Endothelial cell of umbilical vein (primary cell): ENCODE results near the gene CENPL. TPM values are rescaled to one million over a fixed set of nuclear protein-coding genes. Genes with fewer than 3 reads are reported as not detected.
"Not testable (repeated sequence)": the region's sequence is repeated elsewhere in the genome, so short reads cannot be mapped to it uniquely, and the experiment has no call there.

Experiments used
- BruUV-seq: library from RNA; stranded (reverse); fragments of 400-500 nt; replicated peaks from 2 replicates; lab custom pipeline; 2021; lab: Mats Ljungman, UMichigan
- CTCF ChIA-PET: fragments of 300-600, 350-600 bp; sonication (Branson Sonifier 250); formaldehyde crosslinking; loops from one replicate; lab custom pipeline; 2021; ENCODE audit warnings: antibody characterized with exemption, inconsistent platforms; lab: Charles Lee
- POLR2A ChIA-PET: fragments of 300-600, 350-600 bp; sonication (Branson Sonifier 250); formaldehyde crosslinking; loops from one replicate; lab custom pipeline; 2021; ENCODE audit warnings: antibody characterized with exemption, inconsistent platforms; lab: Charles Lee
- DNase-seq: peaks from one replicate; pipeline ENCODE4 v3.0.0-alpha.2; 2011; ENCODE audit warnings: low read depth, low spot score
- FAIRE-seq: peaks from 2 replicates; lab custom pipeline; 2011; peaks lifted over from hg19 to GRCh38; lab: Jason Lieb, UNC
- H2AFZ ChIP-seq: 2 replicates; pipeline ENCODE4 v1.6.0; 2012; ENCODE audit warnings: low read depth, low read length, control low read depth, inconsistent platforms
- H3K27ac ChIP-seq: 2 replicates; pipeline ENCODE4 v1.5.1; 2011; ENCODE audit warnings: low read depth, mild to moderate bottlenecking, control low read depth, low read length, moderate library complexity; ENCODE audit not compliant: insufficient read depth
- H3K27me3 ChIP-seq, 2 experiments: 2 replicates each; pipeline versions ENCODE4 v1.6.0 to v1.6.1; 2011; ENCODE audit warnings: low read length in 2 of 2, mixed read lengths in 1 of 2; ENCODE audit not compliant: control insufficient read depth in 2 of 2, insufficient read depth in 2 of 2
- H3K36me3 ChIP-seq, 2 experiments: 2 replicates in 1 of 2; 3 replicates in 1 of 2; pipeline ENCODE4 v1.5.1; 2011; ENCODE audit warnings: low read length in 2 of 2, mild to moderate bottlenecking in 1 of 2, moderate library complexity in 1 of 2; ENCODE audit not compliant: control insufficient read depth in 2 of 2, insufficient read depth in 2 of 2; ENCODE audit errors: extremely low read depth in 1 of 2
- H3K4me1 ChIP-seq: 3 replicates; pipeline ENCODE4 v1.5.1; 2011; ENCODE audit warnings: mild to moderate bottlenecking, low read length; ENCODE audit not compliant: control insufficient read depth, insufficient read depth; ENCODE audit errors: extremely low read depth
- H3K4me2 ChIP-seq: 2 replicates; pipeline ENCODE4 v1.6.1; 2011; ENCODE audit warnings: low read length, control low read depth, mixed read lengths; ENCODE audit not compliant: insufficient read depth
- H3K4me3 ChIP-seq, 3 experiments: fragments of 200-600 bp in 1 of 3; sonication (generic), shearing (Covaris generic) in 1 of 3; replicated peaks in 1 of 3; 2 replicates each; pipeline ENCODE4 v1.5.1; 2011 to 2016; ENCODE audit warnings: control low read depth in 3 of 3, low read length in 3 of 3, mild to moderate bottlenecking in 2 of 3, inconsistent platforms in 1 of 3, low read depth in 1 of 3, moderate library complexity in 1 of 3; ENCODE audit not compliant: insufficient read depth in 1 of 3
- H3K79me2 ChIP-seq: 2 replicates; pipeline ENCODE4 v1.6.0; 2012; ENCODE audit warnings: low read length, inconsistent platforms; ENCODE audit not compliant: control insufficient read depth, insufficient read depth
- H3K9ac ChIP-seq: replicated peaks from 2 replicates; pipeline ENCODE3; 2011; ENCODE audit warnings: low read length, control low read depth; ENCODE audit not compliant: insufficient read depth; ENCODE audit errors: extremely low read depth
- H3K9me1 ChIP-seq: replicated peaks from 3 replicates; pipeline ENCODE4 v1.6.0; 2011; ENCODE audit warnings: mild to moderate bottlenecking, low read length; ENCODE audit not compliant: control insufficient read depth, insufficient read depth; ENCODE audit errors: extremely low read depth
- H3K9me3 ChIP-seq: replicated peaks from 2 replicates; pipeline ENCODE4 v1.5.1; 2012; ENCODE audit warnings: low read length, inconsistent platforms; ENCODE audit not compliant: control insufficient read depth, insufficient read depth
- H4K20me1 ChIP-seq: replicated peaks from 2 replicates; pipeline ENCODE3; 2011; ENCODE audit warnings: mild to moderate bottlenecking, low read length; ENCODE audit not compliant: control insufficient read depth, insufficient read depth; ENCODE audit errors: extremely low read depth
- EZH2 ChIP-seq: IDR thresholded peaks from 2 replicates; pipeline ENCODE4 v1.6.1; 2012; ENCODE audit warnings: borderline replicate concordance, low read depth, mild to moderate bottlenecking, moderate library complexity, low read length, inconsistent platforms; ENCODE audit not compliant: severe bottlenecking
- FOS ChIP-seq: IDR thresholded peaks from 2 replicates; pipeline ENCODE4 v1.6.1; 2011; ENCODE audit warnings: mild to moderate bottlenecking, low read length, moderate library complexity, borderline replicate concordance; ENCODE audit not compliant: insufficient read depth
- GATA2 ChIP-seq: IDR thresholded peaks from 2 replicates; pipeline ENCODE4 v1.7.0; 2011; ENCODE audit warnings: low read depth, mild to moderate bottlenecking, moderate library complexity, mixed read lengths, low read length; ENCODE audit not compliant: insufficient read length, insufficient read depth
- POLR2AphosphoS5 ChIP-seq: IDR thresholded peaks from 2 replicates; pipeline ENCODE4 v1.6.1; 2012; ENCODE audit warnings: low read depth, mild to moderate bottlenecking, control low read depth, low read length, moderate library complexity; ENCODE audit not compliant: insufficient read depth
- dilution Hi-C: fragments of 300-500 bp; cut with MboI; formaldehyde crosslinking; loops from one replicate; pipeline ENCODE4 v1.15.0; 2019; ENCODE audit warnings: low sequenced_read_pairs; ENCODE audit not compliant: extremely low pct_ligation_motif_present
- intact Hi-C: fragments of 100-400 bp; cut with micrococcal nuclease; formaldehyde crosslinking; loops from one replicate; pipeline ENCODE4 v1.10.0; 2022
- polyA plus RNA-seq, 4 experiments: library from polyadenylated mRNA; depleted of rRNA in 3 of 4; stranded (reverse) in 3 of 4; unstranded in 1 of 4; fragments of >200 nt; gene quantifications; 2 replicates each; pipeline versions ENCODE4 v1.2.1 to v1.2.3, GENCODE V29; 2011 to 2012; ENCODE audit warnings: missing spikeins in 1 of 4
- total RNA-seq: library from RNA; stranded (reverse); gene quantifications from 2 replicates; pipeline ENCODE4 v1.2.3, GENCODE V29; 2021
- TF ChIP-seq, protein P1 (sequence below), 2 donors: IDR thresholded peaks; 1 replicate in 1 of 2; 2 replicates in 1 of 2; pipeline ENCODE4 v1.5.1; 2011; ENCODE audit warnings: low read length in 2 of 2, mild to moderate bottlenecking in 2 of 2, moderate library complexity in 2 of 2, control low read depth in 1 of 2, inconsistent platforms in 1 of 2, low read depth in 1 of 2; ENCODE audit not compliant: insufficient read depth in 1 of 2; ENCODE audit errors: extremely low read depth in 1 of 2
- TF ChIP-seq, protein P2 (sequence below): IDR thresholded peaks from 2 replicates; pipeline ENCODE4 v1.6.1; 2011; ENCODE audit not compliant: insufficient read depth, insufficient read length

Gene CENPL
- total and polyA plus RNA-seq, 2 donors (not counting 3 experiments of a cell fraction or from before 2014, with no cell fraction given) = 5.9 to 20.8 TPM

DNA sequence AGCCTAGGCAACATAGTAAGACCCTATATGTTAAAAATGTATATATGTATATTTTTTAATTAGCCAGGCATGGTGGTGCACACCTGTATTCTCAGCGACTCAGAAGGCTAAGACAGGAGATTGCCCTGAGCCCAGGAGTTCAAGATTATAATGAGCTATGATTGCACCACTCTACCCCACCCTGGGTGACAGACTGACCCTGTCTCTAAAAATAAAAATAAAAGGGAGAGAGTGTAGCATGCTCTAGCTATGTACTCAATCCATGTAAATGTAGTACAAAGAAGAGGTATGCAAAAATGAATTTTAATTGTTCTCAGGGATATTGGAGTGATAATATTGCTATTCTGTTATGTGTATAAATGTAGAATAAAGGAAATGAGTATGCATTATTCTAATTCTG is 53.1 kb downstream of the CENPL start:
- dilution Hi-C loops (no loop called here), intact Hi-C loops (no loop called here)
- BruUV-seq = no TSS peak
- Histone ChIP-seq H3K79me2 (no peaks in the 10 kb centered on the region), H3K36me3 (peaks cover 3 to 6% of the 10 kb centered on the region in 2 experiments), H3K27me3 (no peaks in the 10 kb centered on the region), H3K9ac (no peak overlapping the region), H4K20me1 (no peaks in the 10 kb centered on the region), H3K9me1 (no peaks in the 10 kb centered on the region), H3K4me2 (no peak overlapping the region), H3K4me3 (no peak overlapping the region), H3K9me3 (no peaks in the 10 kb centered on the region), H3K27ac (no peak overlapping the region), H3K4me1 (no peaks in the 10 kb centered on the region), H2AFZ (no peak overlapping the region)
- DNase-seq (no peak), FAIRE-seq (no peak)
- TF ChIP-seq POLR2AphosphoS5 = no peak
- no peak for TF ChIP-seq EZH2
- no peak for TF ChIP-seq FOS
- TF ChIP-seq, protein P1, sequence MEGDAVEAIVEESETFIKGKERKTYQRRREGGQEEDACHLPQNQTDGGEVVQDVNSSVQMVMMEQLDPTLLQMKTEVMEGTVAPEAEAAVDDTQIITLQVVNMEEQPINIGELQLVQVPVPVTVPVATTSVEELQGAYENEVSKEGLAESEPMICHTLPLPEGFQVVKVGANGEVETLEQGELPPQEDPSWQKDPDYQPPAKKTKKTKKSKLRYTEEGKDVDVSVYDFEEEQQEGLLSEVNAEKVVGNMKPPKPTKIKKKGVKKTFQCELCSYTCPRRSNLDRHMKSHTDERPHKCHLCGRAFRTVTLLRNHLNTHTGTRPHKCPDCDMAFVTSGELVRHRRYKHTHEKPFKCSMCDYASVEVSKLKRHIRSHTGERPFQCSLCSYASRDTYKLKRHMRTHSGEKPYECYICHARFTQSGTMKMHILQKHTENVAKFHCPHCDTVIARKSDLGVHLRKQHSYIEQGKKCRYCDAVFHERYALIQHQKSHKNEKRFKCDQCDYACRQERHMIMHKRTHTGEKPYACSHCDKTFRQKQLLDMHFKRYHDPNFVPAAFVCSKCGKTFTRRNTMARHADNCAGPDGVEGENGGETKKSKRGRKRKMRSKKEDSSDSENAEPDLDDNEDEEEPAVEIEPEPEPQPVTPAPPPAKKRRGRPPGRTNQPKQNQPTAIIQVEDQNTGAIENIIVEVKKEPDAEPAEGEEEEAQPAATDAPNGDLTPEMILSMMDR (IDR thresholded peaks at IDR 0.05; ENCODE audit: extremely low read depth in 1 of 2, insufficient read depth in 1 of 2, low read depth in 1 of 2, low read length in 2 of 2) = no peak
- TF ChIP-seq, protein P2, sequence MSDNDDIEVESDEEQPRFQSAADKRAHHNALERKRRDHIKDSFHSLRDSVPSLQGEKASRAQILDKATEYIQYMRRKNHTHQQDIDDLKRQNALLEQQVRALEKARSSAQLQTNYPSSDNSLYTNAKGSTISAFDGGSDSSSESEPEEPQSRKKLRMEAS = no peak
- no peak for TF ChIP-seq GATA2
- ChIA-PET POLR2A (no interaction called here), CTCF (no interaction called here)

DNA sequence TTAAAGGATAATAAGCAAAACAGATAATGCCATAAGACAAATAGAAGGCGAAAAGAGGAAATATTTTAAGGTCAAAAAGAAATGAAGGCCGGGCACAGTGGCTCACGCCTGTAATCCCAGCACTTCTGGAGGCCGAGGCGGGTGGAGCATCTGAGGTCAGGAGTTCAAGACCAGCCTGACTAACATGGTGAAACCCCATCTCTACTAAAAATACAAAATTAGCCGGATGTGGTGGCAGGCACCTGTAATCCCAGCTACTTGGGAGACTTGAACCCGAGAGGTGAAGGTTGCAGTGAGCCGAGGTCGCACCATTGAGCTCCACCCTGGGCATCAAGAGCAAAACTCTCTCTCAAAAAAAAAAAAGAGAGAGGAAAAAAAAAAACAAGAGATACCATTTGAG is 54.4 kb downstream of the CENPL start:
- H3K27me3 ChIP-seq, DNase-seq, POLR2A ChIA-PET, FAIRE-seq, H3K36me3 ChIP-seq, dilution Hi-C loops, intact Hi-C loops, H3K9ac ChIP-seq, H3K9me3 ChIP-seq, H2AFZ ChIP-seq, CTCF ChIA-PET, H4K20me1 ChIP-seq, H3K27ac ChIP-seq, BruUV-seq, H3K4me3 ChIP-seq, H3K9me1 ChIP-seq, H3K79me2 ChIP-seq, H3K4me1 ChIP-seq, H3K4me2 ChIP-seq: not testable (repeated sequence)
